Pulmonary artery endothelial cell (primary cell): ENCODE results near the gene MRGPRX4. TPM values are rescaled to one million over a fixed set of nuclear protein-coding genes. Genes with fewer than 3 reads are reported as not detected.

ENCODE experiments used
- DNase-seq: peaks from one replicate; pipeline ENCODE4 v3.0.0-alpha.2; 2011; ENCODE audit warnings: low read depth, low spot score
- total RNA-seq: library from RNA; depleted of rRNA; stranded (reverse); fragments of >200 nt; gene quantifications from 2 replicates; pipeline ENCODE4 v1.2.3, GENCODE V29; 2014

The MRGPRX4 gene
- total RNA-seq, 1 donor from 2014 or later = not detected

- no peak for DNase-seq
Observed at GRCh38 chr11:18209058-18209457, 36.4 kb downstream of the MRGPRX4 start.

DNA sequence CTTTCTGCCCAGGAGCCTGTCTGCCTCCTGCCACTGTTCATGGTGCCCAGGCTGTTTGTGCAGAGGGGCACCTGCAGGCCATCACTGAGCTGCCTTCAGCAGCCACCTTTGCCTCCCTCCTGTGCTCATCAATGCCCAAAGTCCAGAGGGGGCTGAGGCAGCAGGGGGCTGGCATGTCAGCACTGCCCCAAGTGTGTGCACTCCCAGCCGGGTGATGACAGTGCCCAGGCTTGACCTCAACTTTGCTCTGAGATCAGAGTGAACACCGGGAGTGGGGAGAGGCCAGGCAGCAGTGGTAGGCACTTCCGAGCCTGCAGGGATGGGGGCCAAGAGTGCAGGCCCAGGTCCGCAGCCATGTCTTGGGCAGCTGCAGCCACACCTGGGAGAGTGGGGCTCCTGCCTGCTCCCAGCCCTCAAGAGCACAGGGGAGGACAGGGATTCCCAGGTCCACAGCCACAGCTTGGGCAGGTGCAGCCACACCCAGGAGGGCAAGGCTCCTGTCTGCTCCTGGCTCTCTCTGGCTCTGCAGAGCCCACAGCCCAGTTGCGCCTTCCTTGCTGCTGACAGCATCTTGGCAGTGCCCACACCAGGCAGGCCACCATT is 48.7 kb downstream of the MRGPRX4 start:
- no peak for DNase-seq

GRCh38 chr11:18222814-18223421 is 50.3 kb downstream of the MRGPRX4 start:
- no peak for DNase-seq

Other genes with a start within 250 kb of the MRGPRX4 start
- gene SERGEF, start 159.8 kb upstream of the MRGPRX4 start, total RNA-seq = 19.9 and 23.3 TPM in 2 replicates
- under 0.01 TPM in 1 of 2 replicates, not detected in the other for gene TPH1, start 126.6 kb upstream of the MRGPRX4 start, total RNA-seq
- gene SAAL1, start 66.8 kb upstream of the MRGPRX4 start, total RNA-seq = 21.6 and 35.1 TPM in 2 replicates
- not detected in 2 replicates for gene MRGPRX3, start 40.3 kb upstream of the MRGPRX4 start, total RNA-seq
- gene SAA4, start 64.0 kb downstream of the MRGPRX4 start, total RNA-seq = not detected in 2 replicates
- gene SAA2, start 75.8 kb downstream of the MRGPRX4 start, total RNA-seq = not detected in 2 replicates
- not detected in 2 replicates for gene SAA1, start 93.4 kb downstream of the MRGPRX4 start, total RNA-seq
- 26.6 and 33.8 TPM in 2 replicates for gene HPS5, start 149.3 kb downstream of the MRGPRX4 start, total RNA-seq
- 52.4 and 60.7 TPM in 2 replicates for gene GTF2H1, start 149.7 kb downstream of the MRGPRX4 start, total RNA-seq
- 695 and 699 TPM in 2 replicates for gene LDHA, start 221.7 kb downstream of the MRGPRX4 start, total RNA-seq
- gene LDHC, start 239.5 kb downstream of the MRGPRX4 start, total RNA-seq = not detected in 2 replicates